ENCODE results near the gene VPS16.
A peak's percentile ranks its signal among the peaks of the same experiment; 100 is the strongest.

VPS16 gene

GRCh38 chr20:2834401-2835110 is 6.0 kb upstream of the VPS16 start:
- no peak for DNase-seq (ENCODE audit: low read depth in 2 of 3, low spot score in 1 of 3)

GRCh38 chr20:2835331-2835796 is 5.2 kb upstream of the VPS16 start:
- DNase-seq (ENCODE audit: low read depth in 2 of 3, low spot score in 1 of 3), result no peak

GRCh38 chr20:2836035-2836434 is 4.5 kb upstream of the VPS16 start:
- no peak for DNase-seq (ENCODE audit: low read depth in 2 of 3, low spot score in 1 of 3)

GRCh38 chr20:2837221-2837960 is 3.2 kb upstream of the VPS16 start:
- DNase-seq (ENCODE audit: low read depth in 2 of 3, low spot score in 1 of 3), result no peak

GRCh38 chr20:2838170-2838797 is 2.3 kb upstream of the VPS16 start:
- no peak for DNase-seq (ENCODE audit: low read depth in 2 of 3, low spot score in 1 of 3)

- DNase-seq (ENCODE audit: low read depth in 2 of 3, low spot score in 1 of 3), result no peak
These were observed 1.5 kb upstream of the VPS16 start for GRCh38 chr20:2838847-2839671.

GRCh38 chr20:2839732-2840137 is 810 bp upstream of the VPS16 start:
- DNase-seq (ENCODE audit: low read depth in 2 of 3, low spot score in 1 of 3), result no peak

GRCh38 chr20:2840967-2841531 is 504 bp downstream of the VPS16 start:
- DNase-seq (ENCODE audit: low read depth in 2 of 3, low spot score in 1 of 3), result peak in 1 of 3 donors; percentile 23

- DNase-seq (ENCODE audit: low read depth in 2 of 3, low spot score in 1 of 3), result no peak
These were observed 5.1 kb downstream of the VPS16 start for GRCh38 chr20:2845607-2846006.

GRCh38 chr20:2846698-2847097 is 6.2 kb downstream of the VPS16 start:
- DNase-seq (ENCODE audit: low read depth in 2 of 3, low spot score in 1 of 3), result no peak

GRCh38 chr20:2847802-2848201 is 7.3 kb downstream of the VPS16 start:
- no peak for DNase-seq (ENCODE audit: low read depth in 2 of 3, low spot score in 1 of 3)

- no peak for DNase-seq (ENCODE audit: low read depth in 2 of 3, low spot score in 1 of 3)
These were observed 9.0 kb downstream of the VPS16 start for GRCh38 chr20:2849529-2849928.

GRCh38 chr20:2851086-2851485 is 10.5 kb downstream of the VPS16 start:
- no peak for DNase-seq (ENCODE audit: low read depth in 2 of 3, low spot score in 1 of 3)

GRCh38 chr20:2858591-2858990 is 18.0 kb downstream of the VPS16 start:
- no peak for DNase-seq (ENCODE audit: low read depth in 2 of 3, low spot score in 1 of 3)

- DNase-seq (ENCODE audit: low read depth in 2 of 3, low spot score in 1 of 3), result no peak
These were observed 19.0 kb downstream of the VPS16 start for GRCh38 chr20:2859330-2860121.

GRCh38 chr20:2864626-2865025 is 24.1 kb downstream of the VPS16 start:
- no peak for DNase-seq (ENCODE audit: low read depth in 2 of 3, low spot score in 1 of 3)

GRCh38 chr20:2865101-2865500 is 24.6 kb downstream of the VPS16 start:
- no peak for DNase-seq (ENCODE audit: low read depth in 2 of 3, low spot score in 1 of 3)

- DNase-seq (ENCODE audit: low read depth in 2 of 3, low spot score in 1 of 3), result peak in 1 of 3 donors; percentile 45
These were observed 25.1 kb downstream of the VPS16 start for GRCh38 chr20:2865630-2866029.

- no peak for DNase-seq (ENCODE audit: low read depth in 2 of 3, low spot score in 1 of 3)
These were observed 25.7 kb downstream of the VPS16 start for GRCh38 chr20:2866236-2866635.
